HepG2 (cell line): ENCODE results near the gene AURKA. TPM values are rescaled to one million over a fixed set of nuclear protein-coding genes. Genes with fewer than 3 reads are reported as not detected.

Source experiments
- CREB1 ChIP-seq, 2 experiments: fragments of 450-650 bp in 1 of 2; IDR thresholded peaks; 2 replicates each; pipeline ENCODE4 v1.6.1; 2016 to 2017; ENCODE audit warnings: control low read depth in 1 of 2, mild to moderate bottlenecking in 1 of 2, missing compliant biosample characterization in 1 of 2, missing genetic modification characterization in 1 of 2
- ETV6 ChIP-seq: sonication (generic); formaldehyde crosslinking; conservative IDR thresholded peaks from 2 replicates; pipeline ENCODE4 v1.4.0; 2020; ENCODE audit warnings: missing genetic modification reagents
- RAD21 ChIP-seq: fragments of 450-650 bp; formaldehyde crosslinking; IDR thresholded peaks from 2 replicates; pipeline ENCODE4 v1.5.0; 2020; ENCODE audit warnings: mild to moderate bottlenecking
- RBM22 ChIP-seq: fragments of 200-400 bp; formaldehyde crosslinking; optimal IDR thresholded peaks from 2 replicates; pipeline ENCODE3; 2017; ENCODE audit warnings: mild to moderate bottlenecking, low read length, moderate library complexity
- REL ChIP-seq: sonication (generic); formaldehyde crosslinking; conservative IDR thresholded peaks from 2 replicates; pipeline ENCODE4 v1.8.0; 2022; ENCODE audit warnings: mild to moderate bottlenecking, missing genetic modification reagents, moderate library complexity
- SP4 ChIP-seq: sonication (generic); formaldehyde crosslinking; IDR thresholded peaks from 2 replicates; pipeline ENCODE4 v1.8.1; 2023; ENCODE audit warnings: mild to moderate bottlenecking, missing genetic modification reagents
- SYNCRIP ChIP-seq: fragments of 200-400 bp; formaldehyde crosslinking; IDR thresholded peaks from 2 replicates; pipeline ENCODE4 v1.6.1; 2018; ENCODE audit warnings: mild to moderate bottlenecking, low read depth, low read length; ENCODE audit not compliant: insufficient read depth
- THAP11 ChIP-seq: IDR thresholded peaks from 2 replicates; pipeline ENCODE4 v1.6.1; 2016; ENCODE audit warnings: missing biosample characterization, missing genetic modification reagents
- THAP9 ChIP-seq: sonication (generic); formaldehyde crosslinking; IDR thresholded peaks from 2 replicates; pipeline ENCODE4; 2020; ENCODE audit warnings: missing genetic modification reagents, mild to moderate bottlenecking, borderline replicate concordance
- ZNF407 ChIP-seq: sonication (generic); formaldehyde crosslinking; IDR thresholded peaks from one replicate; pipeline ENCODE4 v1.5.1; 2020; ENCODE audit warnings: mild to moderate bottlenecking, missing genetic modification reagents; ENCODE audit errors: not compliant biosample characterization
- ZNF577 ChIP-seq: sonication (generic); formaldehyde crosslinking; IDR thresholded peaks from 2 replicates; pipeline ENCODE4 v1.4.0; 2020; ENCODE audit warnings: mild to moderate bottlenecking, low read depth, missing genetic modification reagents, borderline replicate concordance
- ZNF761 ChIP-seq: sonication (generic); formaldehyde crosslinking; conservative IDR thresholded peaks from 2 replicates; pipeline ENCODE4 v1.4.0; 2020; ENCODE audit warnings: mild to moderate bottlenecking, missing genetic modification reagents
- ZSCAN5A ChIP-seq: sonication (generic); formaldehyde crosslinking; IDR thresholded peaks from 2 replicates; pipeline ENCODE4 v1.8.0; 2022; ENCODE audit warnings: mild to moderate bottlenecking, missing genetic modification reagents, borderline replicate concordance
- polyA plus RNA-seq, 8 experiments: library from polyadenylated mRNA; depleted of rRNA in 3 of 8; stranded (reverse) in 7 of 8; unstranded in 1 of 8; fragments of >200 nt; fragmentation: Illumina TruSeq in 4 of 8; extraction: Trizol in 4 of 8; gene quantifications; 2 replicates each; pipeline versions ENCODE4 v1.2.1 to v1.2.3, GENCODE V29; 2011 to 2016; ENCODE audit warnings: low read depth in 4 of 8, missing spikeins in 1 of 8, mixed read lengths in 1 of 8; ENCODE audit not compliant: insufficient read depth in 1 of 8
- total RNA-seq, 5 experiments: library from RNA; depleted of rRNA; stranded (reverse); fragments of >200 nt; fragmentation: Illumina TruSeq; extraction: Trizol; gene quantifications; 2 replicates each; pipeline ENCODE4 v1.2.3, GENCODE V29; 2016; ENCODE audit warnings: low read depth in 1 of 5

The AURKA gene
- total and polyA plus RNA-seq, 2 of the 13 experiments (the other 11 are each of a cell fraction or from before 2014, with no cell fraction given): 96.4 to 224 TPM

- TF ChIP-seq THAP9 (CRISPR knock-in tag) (peak; percentile 75; the same call in 1 of the 2 replicates), REL (CRISPR knock-in tag) (no peak), ZNF577 (no peak), RBM22 (no peak), ZNF761 (0 out of 2 replicates have a peak, but pooled peaks have one; percentile 6), ZSCAN5A (no peak), CREB1 (IDR thresholded peaks at IDR 0.05) (no peak), CREB1 (CRISPR knock-in tag; IDR thresholded peaks at IDR 0.05) (no peak), THAP11 (CRISPR knock-in tag) (no peak), ETV6 (CRISPR knock-in tag) (no peak; the same call in 1 of the 2 replicates), RAD21 (CRISPR knock-in tag) (no peak), ZNF407 (CRISPR knock-in tag) (peak; percentile 80), SYNCRIP (no peak), SP4 (CRISPR knock-in tag) (no peak)
Observed at GRCh38 chr20:56360133-56360907, 31.7 kb downstream of the AURKA start (continued).
